ENCODE data around the gene FUT8.

The FUT8 gene

GRCh38 chr14:65396082-65396910, 16.2 kb upstream of the FUT8 start:
- DNase-seq (ENCODE audit: low read depth): no peak
- in situ Hi-C loops (cut with HindIII; ENCODE audit: low sequenced_read_pairs): no loop called here
- H3K4me3 ChIP-seq (ENCODE audit: low read depth, low read length): no peak overlapping the region
- no peak for TF ChIP-seq CTCF (IDR thresholded peaks at IDR 0.05; ENCODE audit: low read depth, low read length, missing control alignments)

GRCh38 chr14:65403231-65403630, 9.3 kb upstream of the FUT8 start:
- no peak overlapping the region for H3K4me3 ChIP-seq (ENCODE audit: low read depth, low read length)
- no peak for DNase-seq (ENCODE audit: low read depth)
- in situ Hi-C loops (cut with HindIII; ENCODE audit: low sequenced_read_pairs): no loop called here
- no peak for TF ChIP-seq CTCF (IDR thresholded peaks at IDR 0.05; ENCODE audit: low read depth, low read length, missing control alignments)

- no peak for DNase-seq (ENCODE audit: low read depth)
- no peak for TF ChIP-seq CTCF (IDR thresholded peaks at IDR 0.05; ENCODE audit: low read depth, low read length, missing control alignments)
- H3K4me3 ChIP-seq (ENCODE audit: low read depth, low read length): no peak overlapping the region
- in situ Hi-C loops (cut with HindIII; ENCODE audit: low sequenced_read_pairs): loop anchor here (5.0 kb wide), 1 partner anchor 414 kb away; no protein-coding TSS in a partner anchor
These were observed 4.4 kb upstream of the FUT8 start for GRCh38 chr14:65408113-65408512.

- no peak for TF ChIP-seq CTCF (IDR thresholded peaks at IDR 0.05; ENCODE audit: low read depth, low read length, missing control alignments)
- in situ Hi-C loops (cut with HindIII; ENCODE audit: low sequenced_read_pairs): loop anchor here (5.0 kb wide), 1 partner anchor 178 kb away; no protein-coding TSS in a partner anchor
- no peak overlapping the region for H3K4me3 ChIP-seq (ENCODE audit: low read depth, low read length)
- DNase-seq (ENCODE audit: low read depth): no peak
These were observed 1.9 kb upstream of the FUT8 start for GRCh38 chr14:65410640-65411039.

GRCh38 chr14:65411656-65412031, 886 bp upstream of the FUT8 start:
- no peak for TF ChIP-seq CTCF (IDR thresholded peaks at IDR 0.05; ENCODE audit: low read depth, low read length, missing control alignments)
- DNase-seq (ENCODE audit: low read depth): peak; percentile 79
- peak overlapping the region; percentile 91 for H3K4me3 ChIP-seq (ENCODE audit: low read depth, low read length)
- in situ Hi-C loops (cut with HindIII; ENCODE audit: low sequenced_read_pairs): loop anchor here (5.0 kb wide), 1 partner anchor 179 kb away; no protein-coding TSS in a partner anchor

- DNase-seq (ENCODE audit: low read depth): peak; percentile 38
- TF ChIP-seq CTCF (IDR thresholded peaks at IDR 0.05; ENCODE audit: low read depth, low read length, missing control alignments): no peak
- H3K4me3 ChIP-seq (ENCODE audit: low read depth, low read length): peak overlapping the region; percentile 91
- in situ Hi-C loops (cut with HindIII; ENCODE audit: low sequenced_read_pairs): loop anchor here (5.0 kb wide), 1 partner anchor 181 kb away; no protein-coding TSS in a partner anchor
These were observed 567 bp downstream of the FUT8 start for GRCh38 chr14:65412856-65413738.

Data from astrocyte of the cerebellum (primary cell).